WI38 (cell line): ENCODE results near the gene HACD3.
"Not testable (repeated sequence)": the region's sequence is repeated elsewhere in the genome, so short reads cannot be mapped to it uniquely, and the experiment has no call there.

Experiments used
- H3K4me3 ChIP-seq: 2 replicates; pipeline ENCODE4 v1.5.1; 2011; ENCODE audit warnings: low read depth, mild to moderate bottlenecking, control low read depth, low read length
- CTCF ChIP-seq: IDR thresholded peaks from 2 replicates; pipeline ENCODE4 v1.5.1; 2012; ENCODE audit warnings: low read depth, mild to moderate bottlenecking, control low read depth, low read length

HACD3 gene

GRCh38 chr15:65547841-65548240, 17.6 kb downstream of the HACD3 start:
- H3K4me3 ChIP-seq = no peak overlapping the region
- no peak for TF ChIP-seq CTCF

- not testable (repeated sequence) for H3K4me3 ChIP-seq
Observed at GRCh38 chr15:65549288-65549687, 19.0 kb downstream of the HACD3 start.

DNA sequence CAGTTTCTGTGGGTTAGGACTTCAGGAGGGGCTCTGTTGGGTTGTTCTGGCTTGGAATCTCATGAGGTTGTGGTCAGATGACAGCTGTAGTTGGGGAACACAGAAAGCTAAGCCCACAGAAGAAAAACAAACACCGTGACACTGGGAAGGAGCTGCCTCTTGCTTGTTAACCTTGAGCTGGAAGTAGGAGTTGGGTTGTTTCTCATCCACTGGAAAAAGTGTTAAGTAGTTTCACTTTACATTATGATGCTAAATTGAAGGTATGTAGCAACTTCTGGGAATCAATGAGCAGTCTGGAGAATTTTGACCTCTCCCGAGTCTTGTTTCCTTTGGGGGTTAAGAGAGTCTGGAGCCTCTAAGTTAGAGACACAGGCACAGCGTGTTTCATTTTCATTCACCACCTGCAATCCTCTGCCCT, 20.4 kb downstream of the HACD3 start:
- TF ChIP-seq CTCF = no peak
- no peak overlapping the region for H3K4me3 ChIP-seq

- no peak for TF ChIP-seq CTCF
- no peak overlapping the region for H3K4me3 ChIP-seq
Observed at GRCh38 chr15:65551183-65551582, 20.9 kb downstream of the HACD3 start.

DNA sequence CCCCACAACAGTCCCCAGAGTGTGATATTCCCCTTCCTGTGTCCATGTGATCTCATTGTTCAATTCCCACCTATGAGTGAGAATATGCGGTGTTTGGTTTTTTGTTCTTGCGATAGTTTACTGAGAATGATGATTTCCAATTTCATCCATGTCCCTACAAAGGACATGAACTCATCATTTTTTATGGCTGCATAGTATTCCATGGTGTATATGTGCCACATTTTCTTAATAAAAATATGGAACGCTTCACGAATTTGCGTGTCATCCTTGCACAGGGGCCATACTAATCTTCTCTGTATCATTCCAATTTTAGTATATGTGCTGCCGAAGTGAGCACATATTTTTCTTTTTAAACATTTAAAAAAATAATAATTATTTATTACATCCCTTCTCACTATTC, 22.6 kb downstream of the HACD3 start:
- H3K4me3 ChIP-seq = not testable (repeated sequence)

- TF ChIP-seq CTCF = no peak
Observed at GRCh38 chr15:65553691-65554090, 23.4 kb downstream of the HACD3 start.

GRCh38 chr15:65556622-65557021, 26.4 kb downstream of the HACD3 start:
- H3K4me3 ChIP-seq = no peak overlapping the region
- TF ChIP-seq CTCF = no peak

More at GRCh38 chr15:65553691-65554090, 23.4 kb downstream of the HACD3 start:
- H3K4me3 ChIP-seq = no peak overlapping the region

GRCh38 chr15:65558336-65558735, 28.1 kb downstream of the HACD3 start:
- no peak for TF ChIP-seq CTCF
- no peak overlapping the region for H3K4me3 ChIP-seq
